NCI-H2107 treated with DMSO at 0.1 percent for 48 hours (cell line): Measurements from ENCODE around the gene GPR160.

Experiments used
- DNase-seq: peaks from one replicate; lab custom pipeline; 2025; ENCODE audit not compliant: unreplicated experiment; lab: John Stamatoyannopoulos, UW

GPR160 gene

DNA sequence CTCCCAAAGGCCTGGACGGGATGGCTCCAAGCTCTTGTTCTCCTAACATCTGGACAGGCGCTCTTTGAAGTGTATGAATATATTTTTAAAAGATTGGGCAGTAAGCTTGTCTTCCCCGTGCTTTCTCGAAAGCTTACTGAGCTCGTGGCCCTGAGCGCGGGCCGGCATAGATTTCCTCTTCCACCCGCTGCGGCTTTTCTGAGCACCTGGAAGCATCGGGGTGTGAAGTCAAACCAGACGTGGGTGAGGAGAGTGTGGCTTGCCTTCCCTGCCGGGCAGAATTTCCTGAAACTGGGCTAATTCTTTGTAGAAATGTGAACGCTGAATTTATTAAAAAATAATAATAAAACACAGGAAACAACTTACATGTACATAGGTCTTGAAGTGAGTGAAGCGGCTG, 25.9 kb downstream of the GPR160 start:
- DNase-seq: no peak

DNA sequence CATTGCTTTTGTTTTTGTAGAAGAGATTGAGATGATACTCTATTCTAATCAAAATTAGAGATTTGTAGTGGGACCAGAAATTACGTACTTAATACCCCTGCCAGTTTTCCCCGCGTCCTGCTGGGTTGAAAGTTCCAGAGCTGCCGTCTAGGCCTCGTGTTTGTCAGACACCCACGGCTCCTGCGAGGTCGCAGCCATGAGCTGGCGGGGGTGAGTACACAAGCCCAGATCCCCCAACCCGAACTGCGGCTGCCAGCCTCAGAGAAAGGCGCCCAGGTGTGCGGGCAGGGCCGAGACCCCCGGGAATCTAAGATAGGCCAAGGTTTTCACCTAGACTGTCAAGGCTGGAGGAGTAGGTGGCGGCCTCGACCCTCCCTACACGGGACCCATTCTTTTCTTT, 26.3 kb downstream of the GPR160 start:
- DNase-seq: no peak

- DNase-seq: no peak
These were observed 37.8 kb downstream of the GPR160 start for GRCh38 chr3:170075441-170076091.

- DNase-seq: no peak
These were observed 39.0 kb downstream of the GPR160 start for GRCh38 chr3:170076715-170077238.

DNA sequence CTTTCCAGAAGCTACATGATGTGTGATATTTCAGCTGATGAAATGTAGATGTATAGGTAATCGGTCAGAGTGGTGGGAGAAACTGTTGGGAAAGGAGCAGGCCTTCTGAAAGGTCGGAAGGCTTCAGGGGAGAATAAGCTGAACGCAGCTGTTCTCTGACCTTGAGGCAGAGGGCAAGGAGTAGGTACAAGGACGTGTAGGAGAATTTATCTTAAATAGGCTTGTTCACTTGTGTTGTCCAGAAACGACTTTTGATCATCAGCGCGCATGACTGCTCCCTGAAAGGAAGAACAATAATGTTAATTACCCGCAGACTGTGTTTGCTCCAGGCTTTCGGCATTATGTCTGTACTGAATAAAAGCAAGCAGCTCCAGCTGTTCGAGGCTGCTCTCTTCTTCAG, 39.6 kb downstream of the GPR160 start:
- no peak for DNase-seq

DNA sequence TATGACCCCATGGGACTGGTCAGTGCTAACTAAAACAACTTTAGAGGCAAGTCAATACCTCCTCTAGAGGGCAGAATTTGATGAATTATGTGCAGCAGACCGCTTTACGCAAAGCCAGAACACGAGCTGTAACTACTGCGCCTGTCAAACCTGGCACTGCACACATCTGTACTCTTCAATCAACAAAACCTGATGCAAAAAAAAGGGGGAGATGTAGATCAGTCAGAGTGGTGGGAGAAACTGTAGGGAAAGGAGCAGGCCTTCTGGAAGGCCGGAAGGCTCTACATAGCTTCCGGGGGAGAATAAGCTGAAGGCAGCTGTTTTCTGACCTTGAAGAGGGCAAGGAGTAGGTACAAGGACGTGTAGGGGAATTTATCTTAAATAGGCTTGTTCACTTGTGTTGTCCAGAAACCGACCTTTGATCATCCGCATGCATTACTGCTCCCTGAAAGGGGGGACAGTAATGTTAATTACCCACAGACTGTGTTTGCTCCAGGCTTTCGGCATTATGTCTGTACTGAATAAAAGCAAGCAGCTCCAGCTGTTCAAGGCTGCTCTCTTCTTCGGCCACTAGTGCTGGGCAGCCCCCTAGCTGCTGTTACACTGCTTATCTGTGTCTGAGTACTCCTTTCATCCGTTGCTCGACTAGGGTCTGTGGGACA, 41.0 kb downstream of the GPR160 start:
- DNase-seq: no peak

GRCh38 chr3:170079536-170080165, 41.9 kb downstream of the GPR160 start:
- DNase-seq: no peak

DNA sequence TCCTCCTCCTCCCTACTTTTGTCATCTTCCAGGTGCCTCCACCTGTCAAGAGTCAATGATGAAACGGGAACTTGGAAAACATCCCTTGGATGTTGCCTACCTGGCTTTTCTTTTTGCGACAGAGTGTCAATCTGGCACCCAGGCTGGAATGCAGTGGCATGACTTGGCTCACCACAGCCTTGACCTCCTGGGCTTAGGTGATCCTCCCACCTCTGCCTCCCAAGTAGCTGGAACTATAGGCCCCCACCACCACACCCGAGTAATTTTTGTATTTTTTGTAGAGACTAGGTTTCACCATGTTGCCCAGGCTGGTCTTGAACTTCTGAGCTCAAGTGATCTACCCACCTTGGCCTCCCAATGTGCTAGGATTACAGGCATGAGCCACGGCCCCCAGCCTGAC, 42.8 kb downstream of the GPR160 start:
- DNase-seq: no peak

- no peak for DNase-seq
These were observed 43.4 kb downstream of the GPR160 start for GRCh38 chr3:170081079-170081741.

GRCh38 chr3:170083343-170083742, 45.5 kb downstream of the GPR160 start:
- no peak for DNase-seq

GRCh38 chr3:170085396-170085795, 47.6 kb downstream of the GPR160 start:
- DNase-seq: no peak

- DNase-seq: no peak
These were observed 52.2 kb downstream of the GPR160 start for GRCh38 chr3:170089862-170090600.

DNA sequence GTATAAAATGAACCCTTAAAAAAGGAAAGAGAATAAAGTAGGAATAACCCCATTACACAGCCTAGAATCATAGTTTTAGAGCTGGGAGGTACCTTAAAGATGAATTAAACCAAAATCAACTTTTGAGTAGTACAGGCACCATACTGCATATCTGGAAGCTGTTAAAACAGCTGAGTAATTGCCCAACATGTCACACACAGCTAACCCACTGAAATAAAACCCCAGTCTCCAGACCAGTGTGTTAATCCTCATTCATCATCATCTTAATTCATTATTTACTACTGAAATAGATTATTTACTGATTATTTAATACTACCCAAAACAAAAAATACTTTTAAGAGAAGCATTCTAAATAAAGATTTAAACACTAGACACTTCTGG, 52.8 kb downstream of the GPR160 start:
- no peak for DNase-seq

DNA sequence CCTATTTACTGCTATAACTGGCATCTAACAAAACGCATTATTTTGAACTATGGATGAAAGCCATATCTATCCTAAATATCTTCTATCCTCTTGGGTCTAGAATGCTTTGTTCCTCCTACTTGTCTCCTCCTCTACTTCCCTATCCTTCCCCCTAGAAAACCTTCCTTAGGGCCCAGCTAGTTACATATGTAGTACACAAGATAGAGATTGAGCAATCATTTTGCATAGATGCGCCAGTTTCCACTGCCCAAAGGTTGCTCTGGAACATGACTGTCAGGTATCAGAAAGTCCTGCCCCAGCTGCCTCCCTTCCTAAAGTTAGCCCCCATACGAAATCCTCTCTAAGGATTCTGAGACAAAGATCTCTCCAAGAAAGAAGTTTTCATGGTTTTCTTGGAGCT, 55.1 kb downstream of the GPR160 start:
- no peak for DNase-seq

GRCh38 chr3:170095771-170096170, 58.0 kb downstream of the GPR160 start:
- no peak for DNase-seq

- DNase-seq: no peak
These were observed 58.5 kb downstream of the GPR160 start for GRCh38 chr3:170096342-170096741.

- DNase-seq: no peak
These were observed 61.0 kb downstream of the GPR160 start for GRCh38 chr3:170098753-170099152.

GRCh38 chr3:170100944-170101343, 63.1 kb downstream of the GPR160 start:
- DNase-seq: no peak

DNA sequence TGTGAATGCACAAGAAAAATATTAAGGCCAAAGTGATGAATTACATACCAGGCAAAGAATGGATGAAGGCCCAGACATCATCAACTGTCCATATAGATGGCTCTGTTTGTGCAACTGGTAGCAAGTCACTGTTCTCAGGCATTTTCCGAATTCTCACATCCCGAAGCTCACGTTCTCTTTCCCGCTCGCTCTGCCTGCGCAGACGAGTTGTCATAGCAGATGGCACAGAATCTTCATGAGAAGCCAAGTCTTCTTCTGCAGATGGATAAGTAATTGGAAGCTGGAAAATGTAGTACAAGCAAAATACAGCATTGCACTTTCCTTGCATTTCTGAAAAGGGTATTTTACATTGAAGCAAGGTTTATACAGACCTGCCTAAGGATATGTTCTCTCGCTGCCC, 64.6 kb downstream of the GPR160 start:
- DNase-seq: no peak

DNA sequence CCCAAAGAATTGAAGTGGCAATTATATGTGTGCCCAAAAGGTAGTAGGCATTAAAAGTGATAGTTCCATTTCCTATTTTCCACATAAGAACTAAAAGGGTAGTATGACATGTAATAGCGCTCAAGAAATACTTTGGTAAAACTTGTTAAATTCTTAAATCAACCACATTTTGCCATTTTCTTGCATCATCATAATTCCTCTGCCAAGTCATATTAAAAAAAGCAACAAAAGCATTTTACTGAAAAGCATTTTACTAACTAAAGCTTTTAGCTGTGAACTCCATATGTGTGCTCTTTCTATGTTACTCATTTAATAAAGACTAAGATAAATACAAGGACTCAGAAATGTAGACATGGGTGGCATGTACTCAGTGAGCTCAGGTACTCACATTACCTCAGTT, 70.1 kb downstream of the GPR160 start:
- no peak for DNase-seq

- DNase-seq: no peak
These were observed 71.2 kb downstream of the GPR160 start for GRCh38 chr3:170108955-170109354.
